Endothelial cell of umbilical vein (primary cell): ENCODE results near the gene CENPP. TPM values are rescaled to one million over a fixed set of nuclear protein-coding genes. Genes with fewer than 3 reads are reported as not detected.
A peak's percentile ranks its signal among the peaks of the same experiment; 100 is the strongest.

Experiments
- BruUV-seq: library from RNA; stranded (reverse); fragments of 400-500 nt; replicated peaks from 2 replicates; lab custom pipeline; 2021; lab: Mats Ljungman, UMichigan
- CTCF ChIA-PET: fragments of 300-600, 350-600 bp; sonication (Branson Sonifier 250); formaldehyde crosslinking; loops from one replicate; lab custom pipeline; 2021; ENCODE audit warnings: antibody characterized with exemption, inconsistent platforms; lab: Charles Lee
- POLR2A ChIA-PET: fragments of 300-600, 350-600 bp; sonication (Branson Sonifier 250); formaldehyde crosslinking; loops from one replicate; lab custom pipeline; 2021; ENCODE audit warnings: antibody characterized with exemption, inconsistent platforms; lab: Charles Lee
- DNase-seq: peaks from one replicate; pipeline ENCODE4 v3.0.0-alpha.2; 2011; ENCODE audit warnings: low read depth, low spot score
- FAIRE-seq: peaks from 2 replicates; lab custom pipeline; 2011; peaks lifted over from hg19 to GRCh38; lab: Jason Lieb, UNC
- H2AFZ ChIP-seq: 2 replicates; pipeline ENCODE4 v1.6.0; 2012; ENCODE audit warnings: low read depth, low read length, control low read depth, inconsistent platforms
- H3K27ac ChIP-seq: 2 replicates; pipeline ENCODE4 v1.5.1; 2011; ENCODE audit warnings: low read depth, mild to moderate bottlenecking, control low read depth, low read length, moderate library complexity; ENCODE audit not compliant: insufficient read depth
- H3K27me3 ChIP-seq, 2 experiments: 2 replicates each; pipeline versions ENCODE4 v1.6.0 to v1.6.1; 2011; ENCODE audit warnings: low read length in 2 of 2, mixed read lengths in 1 of 2; ENCODE audit not compliant: control insufficient read depth in 2 of 2, insufficient read depth in 2 of 2
- H3K36me3 ChIP-seq, 2 experiments: 2 replicates in 1 of 2; 3 replicates in 1 of 2; pipeline ENCODE4 v1.5.1; 2011; ENCODE audit warnings: low read length in 2 of 2, mild to moderate bottlenecking in 1 of 2, moderate library complexity in 1 of 2; ENCODE audit not compliant: control insufficient read depth in 2 of 2, insufficient read depth in 2 of 2; ENCODE audit errors: extremely low read depth in 1 of 2
- H3K4me1 ChIP-seq: 3 replicates; pipeline ENCODE4 v1.5.1; 2011; ENCODE audit warnings: mild to moderate bottlenecking, low read length; ENCODE audit not compliant: control insufficient read depth, insufficient read depth; ENCODE audit errors: extremely low read depth
- H3K4me2 ChIP-seq: 2 replicates; pipeline ENCODE4 v1.6.1; 2011; ENCODE audit warnings: low read length, control low read depth, mixed read lengths; ENCODE audit not compliant: insufficient read depth
- H3K4me3 ChIP-seq, 3 experiments: fragments of 200-600 bp in 1 of 3; sonication (generic), shearing (Covaris generic) in 1 of 3; replicated peaks in 1 of 3; 2 replicates each; pipeline ENCODE4 v1.5.1; 2011 to 2016; ENCODE audit warnings: control low read depth in 3 of 3, low read length in 3 of 3, mild to moderate bottlenecking in 2 of 3, inconsistent platforms in 1 of 3, low read depth in 1 of 3, moderate library complexity in 1 of 3; ENCODE audit not compliant: insufficient read depth in 1 of 3
- H3K79me2 ChIP-seq: 2 replicates; pipeline ENCODE4 v1.6.0; 2012; ENCODE audit warnings: low read length, inconsistent platforms; ENCODE audit not compliant: control insufficient read depth, insufficient read depth
- H3K9ac ChIP-seq: replicated peaks from 2 replicates; pipeline ENCODE3; 2011; ENCODE audit warnings: low read length, control low read depth; ENCODE audit not compliant: insufficient read depth; ENCODE audit errors: extremely low read depth
- H3K9me1 ChIP-seq: replicated peaks from 3 replicates; pipeline ENCODE4 v1.6.0; 2011; ENCODE audit warnings: mild to moderate bottlenecking, low read length; ENCODE audit not compliant: control insufficient read depth, insufficient read depth; ENCODE audit errors: extremely low read depth
- H3K9me3 ChIP-seq: replicated peaks from 2 replicates; pipeline ENCODE4 v1.5.1; 2012; ENCODE audit warnings: low read length, inconsistent platforms; ENCODE audit not compliant: control insufficient read depth, insufficient read depth
- H4K20me1 ChIP-seq: replicated peaks from 2 replicates; pipeline ENCODE3; 2011; ENCODE audit warnings: mild to moderate bottlenecking, low read length; ENCODE audit not compliant: control insufficient read depth, insufficient read depth; ENCODE audit errors: extremely low read depth
- CTCF ChIP-seq, 2 donors: IDR thresholded peaks; 1 replicate in 1 of 2; 2 replicates in 1 of 2; pipeline ENCODE4 v1.5.1; 2011; ENCODE audit warnings: low read length in 2 of 2, mild to moderate bottlenecking in 2 of 2, moderate library complexity in 2 of 2, control low read depth in 1 of 2, inconsistent platforms in 1 of 2, low read depth in 1 of 2; ENCODE audit not compliant: insufficient read depth in 1 of 2; ENCODE audit errors: extremely low read depth in 1 of 2
- FOS ChIP-seq: IDR thresholded peaks from 2 replicates; pipeline ENCODE4 v1.6.1; 2011; ENCODE audit warnings: mild to moderate bottlenecking, low read length, moderate library complexity, borderline replicate concordance; ENCODE audit not compliant: insufficient read depth
- GATA2 ChIP-seq: IDR thresholded peaks from 2 replicates; pipeline ENCODE4 v1.7.0; 2011; ENCODE audit warnings: low read depth, mild to moderate bottlenecking, moderate library complexity, mixed read lengths, low read length; ENCODE audit not compliant: insufficient read length, insufficient read depth
- JUN ChIP-seq: IDR thresholded peaks from 2 replicates; pipeline ENCODE4 v1.6.1; 2011; ENCODE audit warnings: borderline replicate concordance, low read depth; ENCODE audit not compliant: insufficient read length, insufficient read depth
- MAX ChIP-seq: IDR thresholded peaks from 2 replicates; pipeline ENCODE4 v1.6.1; 2011; ENCODE audit not compliant: insufficient read depth, insufficient read length
- MYC ChIP-seq: IDR thresholded peaks from one replicate; pipeline ENCODE4 v1.6.1; 2011; ENCODE audit warnings: mild to moderate bottlenecking, low read depth, low read length
- dilution Hi-C: fragments of 300-500 bp; cut with MboI; formaldehyde crosslinking; loops from one replicate; pipeline ENCODE4 v1.15.0; 2019; ENCODE audit warnings: low sequenced_read_pairs; ENCODE audit not compliant: extremely low pct_ligation_motif_present
- intact Hi-C: fragments of 100-400 bp; cut with micrococcal nuclease; formaldehyde crosslinking; loops from one replicate; pipeline ENCODE4 v1.10.0; 2022
- polyA plus RNA-seq, 4 experiments: library from polyadenylated mRNA; depleted of rRNA in 3 of 4; stranded (reverse) in 3 of 4; unstranded in 1 of 4; fragments of >200 nt; gene quantifications; 2 replicates each; pipeline versions ENCODE4 v1.2.1 to v1.2.3, GENCODE V29; 2011 to 2012; ENCODE audit warnings: missing spikeins in 1 of 4
- total RNA-seq: library from RNA; stranded (reverse); gene quantifications from 2 replicates; pipeline ENCODE4 v1.2.3, GENCODE V29; 2021

The CENPP gene
- total and polyA plus RNA-seq, 2 donors (not counting 3 experiments of a cell fraction or from before 2014, with no cell fraction given), result 1.2 to 12.0 TPM

- CTCF ChIA-PET, result no interaction called here
- intact Hi-C loops, result loop anchor here (10.0 kb wide), 1 partner anchor 411 kb away; no protein-coding TSS in a partner anchor
Observed at GRCh38 chr9:92294297-92294676, 31.5 kb upstream of the CENPP start.

More at GRCh38 chr9:92294297-92294676, 31.5 kb upstream of the CENPP start:
- DNase-seq, result peak; percentile 33
- H3K4me3 ChIP-seq, result peak overlapping the region; percentile 40 to 76 (median 71)
- H2AFZ ChIP-seq, result peak overlapping the region; percentile 61
- dilution Hi-C loops, result no loop called here
- no peak for TF ChIP-seq GATA2
- no peak for TF ChIP-seq MYC
- no peak for TF ChIP-seq JUN
- TF ChIP-seq FOS, result no peak
- TF ChIP-seq MAX, result no peak
- no peak for TF ChIP-seq CTCF (IDR thresholded peaks at IDR 0.05; ENCODE audit: extremely low read depth in 1 of 2, insufficient read depth in 1 of 2, low read depth in 1 of 2, low read length in 2 of 2)
- H3K27ac ChIP-seq, result peak overlapping the region; percentile 21
- FAIRE-seq, result no peak
- no TSS peak for BruUV-seq
- H3K4me1 ChIP-seq, result peaks cover 23% of the 10 kb centered on the region
- peaks cover 42% of the 10 kb centered on the region for H3K79me2 ChIP-seq
- H3K27me3 ChIP-seq, result no peaks in the 10 kb centered on the region
- H3K9me3 ChIP-seq, result no peaks in the 10 kb centered on the region
- POLR2A ChIA-PET, result no interaction called here
- H4K20me1 ChIP-seq, result no peaks in the 10 kb centered on the region
- peak overlapping the region; percentile 60 for H3K9ac ChIP-seq
- peak overlapping the region; percentile 71 for H3K4me2 ChIP-seq
- H3K9me1 ChIP-seq, result no peaks in the 10 kb centered on the region
- H3K36me3 ChIP-seq, result peaks cover 6 to 7% of the 10 kb centered on the region in 2 experiments
